DMS53 (cell line): Measurements from ENCODE around the gene ARHGEF25.

Source experiments
- DNase-seq: peaks from one replicate; lab custom pipeline; 2025; lab: John Stamatoyannopoulos, UW

Gene ARHGEF25

DNA sequence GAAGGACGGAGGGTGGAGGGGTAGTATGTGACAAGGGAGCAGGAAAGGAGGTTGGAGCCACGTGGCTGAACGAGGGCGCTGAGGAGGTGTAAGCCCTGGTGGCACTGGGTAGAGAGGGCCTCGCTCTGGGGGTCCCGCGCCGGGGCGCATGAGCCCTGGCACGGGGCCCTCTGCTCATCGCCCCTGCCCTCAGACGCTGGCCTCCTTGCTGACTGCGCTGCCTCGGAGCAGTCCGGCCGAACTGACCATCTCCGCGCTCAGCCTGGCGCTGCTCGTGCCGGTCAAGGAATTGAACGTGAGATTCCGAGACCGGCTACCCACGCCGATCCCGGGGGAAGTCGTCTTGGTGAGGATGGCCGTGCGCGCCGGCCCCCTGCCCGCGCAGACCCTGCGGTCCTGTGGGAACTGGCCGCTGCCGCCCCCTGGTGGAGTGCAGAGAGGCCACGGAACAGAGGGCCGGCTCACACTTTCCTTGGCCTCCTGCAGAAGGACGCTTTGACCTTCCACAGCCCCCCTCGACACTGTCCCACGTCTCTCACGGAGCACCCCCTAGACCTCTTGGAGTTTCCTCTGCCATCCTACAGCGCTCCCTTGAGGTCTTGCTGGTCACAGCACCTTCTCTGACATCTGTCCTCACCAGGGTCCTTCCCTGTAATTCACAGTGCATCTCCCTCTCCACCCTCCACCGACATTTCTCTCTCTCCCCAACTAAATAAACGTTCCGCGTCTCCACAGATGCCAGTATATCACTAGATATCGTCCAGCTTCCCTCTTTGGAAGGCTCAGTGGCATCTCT, 10.5 kb downstream of the ARHGEF25 start:
- DNase-seq, result peak; percentile 76

DNA sequence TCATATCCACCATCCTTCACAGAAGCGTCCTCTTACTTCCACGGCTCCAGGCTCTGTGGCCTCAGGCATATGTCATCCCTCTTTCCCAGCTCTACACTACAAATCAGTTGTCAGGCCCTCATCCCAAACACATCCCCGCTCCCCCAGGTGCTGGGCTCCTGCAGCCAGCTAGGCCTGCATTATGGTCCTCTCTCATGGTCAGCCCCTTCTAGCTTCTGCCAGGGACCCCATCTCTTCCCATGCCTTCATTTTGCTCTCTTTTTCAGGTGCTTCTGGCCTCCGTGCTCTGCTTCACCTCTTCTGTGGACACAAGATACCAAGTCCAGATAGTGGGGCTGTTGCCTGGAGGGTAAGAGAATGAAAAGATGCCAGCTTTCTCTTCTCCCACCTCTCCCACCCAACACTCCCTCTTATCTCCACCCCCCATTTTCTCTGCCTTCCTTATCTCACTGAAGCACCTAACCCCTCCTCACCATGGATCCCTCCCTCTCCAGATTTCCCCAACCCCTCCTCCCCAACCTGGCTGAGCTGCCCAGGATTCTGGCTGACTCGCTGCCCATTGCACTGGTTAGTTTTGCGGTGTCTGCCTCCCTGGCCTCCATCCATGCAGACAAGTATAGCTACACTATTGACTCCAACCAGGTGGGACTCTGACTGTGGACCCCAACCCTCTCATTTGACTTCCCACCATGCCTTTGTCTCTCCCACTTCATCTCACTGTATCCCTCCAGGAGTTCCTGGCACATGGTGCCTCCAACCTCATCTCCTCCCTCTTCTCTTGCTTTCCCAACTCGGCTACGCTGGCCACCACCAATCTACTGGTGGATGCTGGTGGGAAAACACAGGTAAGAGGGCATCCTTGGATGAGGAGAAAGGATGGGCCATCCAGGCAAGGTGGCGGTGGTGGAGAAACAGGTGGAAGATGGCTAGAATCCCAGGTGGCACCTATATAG, 11.3 kb downstream of the ARHGEF25 start:
- no peak for DNase-seq

DNA sequence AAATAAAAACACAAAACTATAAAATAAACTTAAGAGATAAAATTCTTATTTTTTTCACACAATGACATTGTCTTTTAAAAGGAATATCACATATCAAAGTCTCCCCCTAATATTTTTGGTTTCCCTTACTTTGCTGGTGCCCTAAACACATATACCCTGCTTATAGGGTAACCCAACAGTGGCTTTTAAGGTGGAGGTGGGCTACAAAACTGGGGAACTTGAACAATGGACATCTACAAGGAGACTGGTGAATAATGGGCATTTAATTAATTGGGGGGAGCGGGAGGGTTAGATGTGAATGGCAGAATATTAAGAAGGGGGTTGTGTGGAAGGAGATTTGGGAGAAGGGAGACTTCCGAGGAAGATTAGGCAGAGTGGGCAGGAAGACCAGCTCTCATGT, 12.2 kb downstream of the ARHGEF25 start:
- DNase-seq, result no peak

DNA sequence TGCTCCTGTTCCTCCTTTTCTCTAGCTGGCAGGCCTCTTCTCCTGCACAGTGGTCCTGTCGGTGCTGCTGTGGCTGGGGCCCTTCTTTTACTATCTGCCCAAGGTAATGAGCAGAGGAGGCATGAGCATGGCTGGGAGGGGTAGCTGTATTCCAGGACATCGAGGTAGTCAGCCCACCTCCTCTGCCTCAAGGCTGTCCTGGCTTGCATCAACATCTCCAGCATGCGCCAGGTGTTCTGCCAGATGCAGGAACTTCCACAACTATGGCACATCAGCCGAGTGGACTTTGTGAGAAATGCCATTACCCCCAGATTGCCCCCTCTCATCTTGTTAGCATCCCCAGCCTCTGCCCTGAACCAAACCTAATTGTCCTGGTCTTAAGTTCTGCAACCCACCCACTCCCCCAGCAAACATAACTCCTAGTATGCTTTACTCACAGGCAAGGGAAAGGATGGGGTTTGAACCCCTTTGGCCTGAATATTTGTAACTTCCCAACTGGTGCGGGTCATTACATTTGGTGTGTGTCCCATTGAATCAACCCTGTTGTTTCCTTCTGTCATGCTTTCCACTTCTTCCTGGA, 12.7 kb downstream of the ARHGEF25 start:
- DNase-seq, result no peak

DNA sequence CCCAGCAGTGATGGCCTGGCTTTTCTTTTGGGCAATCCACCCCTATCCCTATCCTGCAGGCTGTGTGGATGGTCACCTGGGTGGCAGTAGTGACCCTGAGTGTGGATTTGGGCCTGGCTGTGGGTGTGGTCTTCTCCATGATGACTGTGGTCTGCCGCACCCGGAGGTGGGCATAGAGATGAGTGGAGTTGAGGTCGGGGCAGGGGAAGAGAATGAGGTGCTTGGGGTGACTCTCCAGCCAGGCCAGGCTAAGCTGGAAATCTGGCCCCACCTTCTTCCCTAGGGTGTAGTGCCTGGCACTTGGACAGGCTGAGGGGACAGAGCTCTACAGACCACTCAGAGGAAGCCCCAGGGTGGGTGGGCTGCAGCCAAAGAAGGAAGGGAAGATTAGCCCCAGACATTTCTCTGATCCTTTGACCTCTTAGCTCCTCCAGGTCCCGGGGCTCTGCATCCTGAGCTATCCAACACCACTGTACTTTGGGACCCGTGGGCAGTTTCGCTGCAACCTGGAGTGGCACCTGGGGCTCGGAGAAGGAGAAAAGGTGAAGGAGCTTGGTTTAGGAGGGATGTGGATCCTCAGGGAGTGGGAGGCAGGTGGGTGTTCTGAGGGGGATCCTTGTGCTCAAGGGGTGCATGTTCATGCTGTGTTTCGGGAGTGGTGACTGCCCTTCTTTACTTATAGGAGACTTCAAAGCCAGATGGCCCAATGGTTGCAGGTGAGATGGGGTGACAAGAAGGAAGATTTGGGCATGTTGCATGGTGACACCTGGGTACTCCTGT, 13.4 kb downstream of the ARHGEF25 start:
- no peak for DNase-seq

DNA sequence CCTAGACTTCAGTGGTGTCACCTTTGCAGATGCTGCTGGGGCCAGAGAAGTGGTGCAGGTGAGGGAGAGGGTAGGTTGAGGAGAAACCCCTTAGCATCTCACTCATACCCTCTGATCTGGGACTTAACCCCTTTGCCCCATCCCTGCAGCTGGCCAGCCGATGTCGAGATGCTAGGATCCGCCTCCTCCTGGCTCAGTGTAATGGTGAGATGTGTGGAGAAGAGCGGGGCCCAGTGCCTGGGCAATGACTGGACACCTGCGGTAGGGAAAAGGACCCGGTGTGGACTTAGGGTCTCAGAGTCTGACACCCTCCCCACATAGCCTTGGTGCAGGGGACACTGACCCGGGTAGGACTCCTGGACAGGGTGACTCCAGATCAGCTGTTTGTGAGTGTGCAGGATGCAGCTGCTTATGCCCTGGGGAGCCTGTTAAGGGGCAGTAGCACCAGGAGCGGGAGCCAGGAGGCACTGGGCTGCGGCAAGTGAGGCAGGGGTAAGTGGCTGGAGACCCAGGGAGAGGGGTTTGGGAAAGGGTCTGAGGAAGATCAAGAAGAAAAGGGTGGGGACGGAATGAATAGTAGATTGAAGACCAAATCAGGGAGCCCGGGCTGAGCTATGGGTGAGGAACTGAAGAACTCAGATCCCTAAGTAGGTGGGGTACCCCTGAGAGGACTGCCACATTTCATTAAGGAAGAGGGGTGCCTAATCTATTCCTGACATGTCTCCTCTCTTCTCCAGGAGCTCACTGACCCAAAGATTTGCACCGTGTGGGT, 14.2 kb downstream of the ARHGEF25 start:
- DNase-seq, result no peak

DNA sequence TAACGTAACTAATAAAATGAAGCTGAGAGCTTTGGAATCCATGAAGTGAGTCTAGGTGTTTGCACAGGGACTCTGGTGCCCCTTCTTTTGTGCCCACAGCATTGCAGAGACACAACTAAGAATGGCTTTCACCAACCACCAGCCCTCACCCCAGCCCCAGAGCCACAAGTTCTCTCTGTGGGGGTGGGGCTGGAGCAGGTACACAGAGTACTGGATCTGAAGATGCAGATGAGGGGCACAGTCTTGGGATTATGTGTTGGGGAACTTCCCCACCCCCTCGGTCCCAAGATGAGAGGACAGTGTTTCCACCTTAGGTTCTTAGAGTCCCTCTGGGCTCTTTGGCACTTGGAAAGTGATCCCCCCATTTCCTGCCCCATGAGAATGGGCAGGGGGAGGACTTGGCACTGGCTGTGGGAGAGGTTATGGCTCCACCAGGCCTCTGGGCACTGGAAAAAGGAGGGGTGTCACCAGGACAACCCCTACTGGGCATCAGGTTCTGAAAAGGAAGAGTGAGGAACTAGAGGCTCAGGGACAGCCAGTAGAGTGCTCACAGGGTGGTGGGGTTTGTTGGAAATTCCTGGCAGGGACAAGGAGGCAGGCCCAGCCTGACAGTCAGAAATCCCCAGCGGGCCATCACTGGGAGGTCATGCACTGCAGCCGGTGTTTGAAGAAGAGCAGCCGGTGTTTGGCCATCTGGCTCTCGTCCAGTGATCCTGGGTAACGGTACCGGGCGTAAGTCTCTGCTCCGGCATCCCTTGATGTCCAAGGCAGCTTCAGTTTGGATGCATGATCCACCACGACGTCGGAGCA, 15.1 kb downstream of the ARHGEF25 start:
- DNase-seq, result no peak

DNA sequence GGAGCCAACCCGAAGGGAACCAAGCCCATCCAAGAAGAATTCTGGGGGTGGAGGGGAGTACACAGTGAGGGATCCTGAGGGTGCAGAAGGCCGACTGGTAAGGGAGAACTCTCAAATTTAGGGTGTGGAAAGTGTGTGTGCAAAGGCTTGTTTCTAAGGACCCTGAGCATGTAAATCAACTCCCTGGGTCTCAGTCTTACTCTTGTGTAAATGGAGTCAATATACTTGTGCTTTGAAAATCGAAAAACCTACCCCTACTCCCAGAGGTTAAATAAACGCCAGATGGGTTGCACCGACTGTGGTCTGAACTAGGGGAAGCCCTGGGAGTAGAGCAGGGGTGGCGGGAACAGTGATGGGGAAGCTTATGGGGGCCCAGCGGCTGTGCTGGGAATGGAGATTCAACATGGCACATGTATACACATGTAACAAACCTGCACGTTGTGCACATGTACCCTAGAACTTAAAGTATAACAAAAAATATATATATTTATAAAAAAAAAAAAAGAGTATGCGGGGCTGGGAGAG, 15.7 kb downstream of the ARHGEF25 start:
- DNase-seq, result no peak

DNA sequence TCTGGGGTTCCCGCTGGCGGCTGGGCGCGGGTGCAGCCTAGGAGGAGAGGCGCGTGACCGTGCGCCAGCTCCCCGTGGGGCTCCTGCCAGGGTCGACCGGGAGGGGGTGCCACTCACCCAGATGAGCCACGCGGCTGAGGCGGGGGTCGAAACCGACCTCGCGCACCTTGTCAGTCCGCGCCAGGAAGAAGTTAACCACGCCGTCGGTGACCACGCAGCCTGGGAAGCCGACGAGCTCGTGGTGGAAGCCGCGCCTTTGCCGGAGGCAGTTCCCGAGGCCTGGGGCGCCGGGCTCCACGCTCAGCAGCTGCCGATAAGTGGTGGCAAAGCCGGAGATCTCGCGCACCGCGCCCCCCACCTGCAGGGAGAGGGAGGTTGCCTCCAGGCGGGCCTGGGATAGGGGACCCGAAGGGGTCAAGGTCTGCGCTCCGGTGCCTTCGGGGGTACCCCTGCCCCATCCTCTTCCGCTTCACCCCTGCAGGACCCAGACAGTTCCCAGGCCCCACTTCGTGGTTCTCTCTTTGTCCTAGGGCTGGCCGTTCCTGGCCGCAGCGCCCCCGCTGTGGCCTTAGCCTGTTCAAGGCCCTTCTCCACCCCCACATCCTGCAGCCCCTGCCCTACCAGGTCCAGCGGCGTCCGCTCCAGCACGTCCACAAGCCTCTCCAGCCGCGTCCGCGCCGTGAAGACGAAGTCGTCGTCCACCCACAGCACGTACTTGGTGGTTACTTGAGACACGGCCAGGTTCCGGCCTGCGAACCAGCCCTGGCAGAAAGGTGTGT, 16.5 kb downstream of the ARHGEF25 start:
- no peak for DNase-seq

DNA sequence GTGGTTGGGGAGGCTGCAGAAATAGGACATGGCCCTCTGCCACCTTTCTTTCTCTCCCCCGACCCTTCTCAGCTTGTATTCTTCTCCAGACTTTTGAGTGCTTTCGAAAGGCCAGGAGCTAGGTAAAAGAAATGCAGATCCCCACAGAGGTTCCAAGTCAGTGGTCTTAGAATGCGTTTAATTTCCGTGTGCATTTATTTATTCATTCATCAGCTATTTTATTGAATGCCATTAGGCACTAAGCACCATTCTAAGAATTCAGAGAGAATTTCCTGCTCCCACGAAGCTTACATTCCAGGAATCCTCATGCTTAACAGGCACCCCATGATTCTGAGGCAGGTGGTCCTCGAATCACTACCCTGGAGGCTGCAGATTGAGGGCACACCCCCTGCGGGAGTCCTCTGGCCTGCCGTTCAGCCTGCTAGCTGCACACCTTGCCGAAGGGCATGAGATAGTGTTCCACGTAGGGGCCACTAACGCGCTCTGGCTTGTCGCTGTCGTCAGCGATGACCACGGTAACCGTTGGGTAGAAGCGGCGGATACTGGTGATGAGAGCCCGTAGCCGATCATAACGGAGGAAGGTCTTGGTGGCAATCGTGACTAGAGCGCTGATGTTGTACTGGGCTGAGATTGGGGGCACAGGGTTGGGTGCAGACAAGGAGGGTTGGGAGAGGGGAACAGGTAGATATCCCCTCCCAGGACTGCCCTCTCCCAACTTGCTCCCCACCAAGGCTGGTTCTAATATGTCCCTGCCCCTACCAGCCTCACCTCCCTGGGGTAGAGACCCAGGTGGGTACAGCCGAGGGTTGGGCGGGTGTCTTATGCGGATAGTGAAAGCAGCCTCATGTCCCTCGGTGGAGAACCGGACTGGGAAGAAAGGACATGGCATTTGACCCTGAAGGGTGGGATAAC, 17.3 kb downstream of the ARHGEF25 start:
- no peak for DNase-seq

DNA sequence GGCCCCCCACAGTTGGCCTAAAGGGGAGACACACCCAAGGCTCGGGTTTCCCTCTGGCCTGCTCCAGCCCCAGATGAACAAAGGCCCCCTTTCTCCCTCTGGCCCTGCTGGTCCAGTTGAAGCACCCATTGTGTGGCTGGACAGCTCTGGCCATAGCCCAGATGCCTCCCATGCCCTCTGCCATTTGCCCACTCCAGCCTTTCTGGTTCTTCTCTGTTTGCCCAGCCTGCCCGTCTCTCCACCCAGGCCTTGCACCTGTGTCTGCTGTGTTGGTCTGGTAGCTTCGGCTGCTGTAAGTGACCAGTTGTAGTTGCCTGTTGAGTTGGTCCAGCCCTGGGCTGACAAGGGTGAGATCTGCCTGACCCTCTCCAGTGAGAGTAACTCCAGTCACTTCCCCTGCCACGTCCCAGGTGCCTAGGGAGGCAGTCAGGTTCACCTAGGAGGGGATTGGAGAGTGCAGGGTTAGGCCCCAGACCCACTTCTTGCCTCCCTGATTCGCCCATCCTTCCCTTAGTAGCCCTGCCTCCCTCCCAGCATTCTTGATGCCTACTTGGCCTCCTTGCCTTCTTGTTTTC, 18.7 kb downstream of the ARHGEF25 start:
- no peak for DNase-seq

DNA sequence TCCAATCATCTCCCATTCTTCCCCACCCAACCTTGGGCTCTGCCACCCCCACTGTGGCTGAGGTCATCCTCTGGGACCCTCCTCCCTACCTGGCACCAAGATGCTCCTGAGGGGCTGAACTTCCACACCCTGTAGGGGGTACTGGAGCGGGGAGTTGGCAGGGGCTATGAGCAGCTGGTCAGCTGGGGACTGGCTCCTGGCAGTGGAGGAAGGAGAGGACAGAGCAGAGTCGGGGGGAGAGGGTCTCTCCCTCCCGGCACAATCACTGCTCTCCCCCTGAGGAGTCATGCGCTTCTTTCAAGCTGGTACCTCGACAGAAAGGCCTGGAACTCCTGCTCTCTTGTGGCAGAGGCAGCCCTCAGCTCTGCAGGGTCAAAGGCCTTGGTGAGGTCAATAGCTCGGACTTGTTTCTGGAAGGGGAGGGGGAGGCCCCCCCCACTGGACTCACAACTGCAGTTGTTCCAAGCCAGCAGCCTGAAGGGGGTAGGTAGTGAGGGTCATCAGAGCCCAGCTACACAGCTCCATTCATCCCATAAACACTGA, 19.7 kb downstream of the ARHGEF25 start:
- DNase-seq, result no peak

DNA sequence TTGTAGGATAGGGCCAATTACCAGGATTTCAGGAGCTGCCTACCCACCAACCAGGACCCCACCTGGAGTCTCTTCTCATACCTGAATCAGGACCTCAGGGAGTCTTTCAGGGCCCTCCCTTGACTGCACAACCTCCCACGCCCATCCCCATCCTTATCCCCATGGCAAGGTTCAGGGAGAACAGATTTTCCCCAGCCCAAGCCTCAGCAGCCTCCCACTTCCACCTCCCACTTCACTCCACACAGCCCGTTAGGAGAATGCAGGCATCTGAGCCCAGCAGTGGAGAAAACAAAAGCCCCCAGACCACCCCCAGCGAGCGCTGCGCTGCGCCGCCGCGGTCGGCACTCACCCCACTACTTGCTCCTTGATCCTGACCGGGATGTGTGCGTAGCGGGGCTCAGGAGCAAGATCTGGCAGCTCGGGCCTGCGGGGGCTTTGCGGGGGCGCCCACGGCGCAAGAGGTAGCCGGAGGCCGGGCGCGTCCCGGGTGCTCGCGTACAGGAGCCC, 20.4 kb downstream of the ARHGEF25 start:
- DNase-seq, result no peak

DNA sequence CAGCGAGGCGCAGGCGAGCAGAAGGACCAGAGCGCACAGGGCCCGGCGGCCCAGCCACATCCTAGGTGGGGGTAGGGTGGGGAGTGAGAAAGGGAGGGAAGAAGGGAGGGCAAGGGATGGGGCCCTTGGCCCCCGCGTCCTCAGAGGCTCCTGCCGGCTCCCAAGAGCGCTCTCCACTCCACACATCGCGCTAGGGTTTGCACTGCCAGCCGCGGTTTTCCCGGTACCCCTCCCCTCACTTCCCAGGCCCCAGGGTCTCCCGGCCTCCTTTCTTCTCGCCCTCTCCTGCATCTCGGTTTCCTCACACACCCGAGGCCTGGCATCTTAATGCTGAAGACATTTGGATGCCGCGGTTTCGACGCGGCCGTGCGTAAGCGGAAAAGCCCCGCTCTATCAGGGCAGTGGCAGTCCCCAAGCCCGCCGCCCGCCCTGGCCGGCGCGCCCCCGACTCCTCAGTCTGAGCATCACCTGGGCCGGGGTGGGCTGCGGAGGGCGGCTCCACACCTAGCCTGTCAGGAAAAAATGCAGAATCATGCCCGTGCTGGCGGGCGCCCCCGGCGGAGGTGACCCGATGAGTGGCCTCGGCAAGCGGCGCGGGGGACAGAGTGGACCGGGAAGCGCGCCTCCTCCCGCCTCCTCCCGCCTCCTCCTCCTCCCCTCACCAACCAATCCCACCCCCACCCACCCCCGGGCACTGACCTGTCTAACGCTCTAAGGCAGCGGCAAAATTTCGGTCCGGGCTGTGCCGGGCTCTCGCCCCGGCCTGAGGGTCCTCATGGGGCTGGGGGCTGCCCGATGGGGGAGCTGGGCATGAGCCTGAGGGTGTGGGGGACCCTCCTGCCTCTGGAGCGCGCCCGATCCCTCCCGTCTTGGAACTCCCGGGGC, 21.1 kb downstream of the ARHGEF25 start:
- peak; percentile 71 for DNase-seq

DNA sequence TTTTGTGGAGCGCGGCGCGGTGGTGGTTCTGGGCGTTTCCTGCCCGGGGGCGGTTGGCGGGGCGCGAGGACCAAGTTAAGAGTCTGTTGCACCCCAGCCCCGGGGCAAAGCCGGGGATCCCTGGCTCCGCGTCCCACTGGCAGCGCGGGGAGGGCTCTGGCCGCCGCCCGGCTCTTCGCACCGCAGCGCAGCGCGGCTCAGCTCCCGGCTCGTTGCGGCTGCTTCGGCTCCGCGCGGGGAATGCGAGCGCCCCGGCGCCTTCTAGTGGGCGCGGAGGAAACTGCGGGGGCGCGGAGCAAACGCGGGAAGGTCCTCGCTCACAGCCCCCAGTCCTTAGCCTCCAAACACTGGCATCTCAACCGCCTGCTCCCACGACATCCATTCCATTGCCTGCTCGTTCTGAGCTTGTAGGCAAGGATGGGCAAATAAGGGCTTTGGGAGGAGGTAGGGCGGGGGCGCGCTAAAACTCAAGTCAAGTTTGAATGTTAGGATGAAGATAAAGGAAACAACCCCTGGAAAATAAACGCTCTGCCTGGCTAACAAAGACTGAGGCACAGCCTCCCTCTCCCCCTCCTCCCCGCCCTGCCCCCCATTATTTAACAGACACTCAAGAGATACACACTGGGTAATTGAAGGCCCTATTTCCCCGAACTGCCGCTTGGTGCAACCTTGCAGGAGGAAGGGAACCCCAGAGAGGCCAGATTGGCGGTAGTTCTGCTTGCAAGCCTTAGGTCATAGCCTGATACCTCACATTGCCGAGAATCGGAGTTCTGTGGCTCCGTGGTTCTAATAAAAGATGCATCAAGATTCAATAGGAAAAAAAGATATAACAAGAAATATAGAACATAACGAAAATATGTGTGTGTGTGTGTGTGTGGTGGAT, 22.0 kb downstream of the ARHGEF25 start, which contains the start of gene B4GALNT1:
TSS of gene B4GALNT1 (minus strand) at position 244 of the 883 bp plus-strand sequence. CDS start 1,069 bp downstream, outside the sequence.
- DNase-seq, result peak; percentile 90
